CD1c-positive myeloid dendritic cell (primary cell): ENCODE data around the gene EML4.
"Not testable (repeated sequence)": the region's sequence is repeated elsewhere in the genome, so short reads cannot be mapped to it uniquely, and the experiment has no call there.

ENCODE experiments used
- DNase-seq: peaks from one replicate; pipeline ENCODE4 v3.0.0-alpha.2; 2016; ENCODE audit errors: extremely low spot score

EML4 gene

GRCh38 chr2:42261518-42262195, 92.5 kb downstream of the EML4 start:
- no peak for DNase-seq

- DNase-seq = no peak
These were observed 97.1 kb downstream of the EML4 start for GRCh38 chr2:42266236-42266635.

- no peak for DNase-seq
These were observed 98.4 kb downstream of the EML4 start for GRCh38 chr2:42267530-42267929.

- DNase-seq = no peak
These were observed 99.5 kb downstream of the EML4 start for GRCh38 chr2:42268528-42269151.

- DNase-seq = no peak
These were observed 101.6 kb downstream of the EML4 start for GRCh38 chr2:42270757-42271156.

- not testable (repeated sequence) for DNase-seq
These were observed 102.1 kb downstream of the EML4 start for GRCh38 chr2:42271246-42271645.

GRCh38 chr2:42274863-42275262, 105.7 kb downstream of the EML4 start:
- no peak for DNase-seq

- no peak for DNase-seq
These were observed 112.4 kb downstream of the EML4 start for GRCh38 chr2:42281416-42282081.

- DNase-seq = no peak
These were observed 114.9 kb downstream of the EML4 start for GRCh38 chr2:42284019-42284418.

- DNase-seq = no peak
These were observed 117.3 kb downstream of the EML4 start for GRCh38 chr2:42286268-42286946.

- DNase-seq = no peak
These were observed 119.7 kb downstream of the EML4 start for GRCh38 chr2:42288811-42289210.

GRCh38 chr2:42289222-42289621, 120.1 kb downstream of the EML4 start:
- DNase-seq = no peak

GRCh38 chr2:42290005-42290404, 120.9 kb downstream of the EML4 start:
- DNase-seq = no peak

GRCh38 chr2:42293019-42293418, 123.9 kb downstream of the EML4 start:
- DNase-seq = no peak

- no peak for DNase-seq
These were observed 127.1 kb downstream of the EML4 start for GRCh38 chr2:42296226-42296625.

GRCh38 chr2:42297322-42297936, 128.3 kb downstream of the EML4 start:
- DNase-seq = no peak

GRCh38 chr2:42298132-42298531, 129.0 kb downstream of the EML4 start:
- no peak for DNase-seq

- DNase-seq = no peak
These were observed 130.0 kb downstream of the EML4 start for GRCh38 chr2:42298996-42299754.

GRCh38 chr2:42300527-42300926, 131.4 kb downstream of the EML4 start:
- DNase-seq = no peak

- DNase-seq = no peak
These were observed 134.1 kb downstream of the EML4 start for GRCh38 chr2:42303252-42303651.

- DNase-seq = no peak
These were observed 135.0 kb downstream of the EML4 start for GRCh38 chr2:42304059-42304713.
